SW 1271 (cell line): Measurements from ENCODE around the gene SLC12A7.
"Not testable (repeated sequence)": the region's sequence is repeated elsewhere in the genome, so short reads cannot be mapped to it uniquely, and the experiment has no call there.

Experiments used
- DNase-seq, 2 experiments: peaks; one replicate each; lab custom pipeline; 2025; lab: John Stamatoyannopoulos, UW

SLC12A7 gene

GRCh38 chr5:1140818-1141189 lies 28.9 kb upstream of the SLC12A7 start:
- DNase-seq: no peak

- DNase-seq: peak in 1 of 2 experiments; percentile 28
Observed at GRCh38 chr5:1140171-1140817, 28.4 kb upstream of the SLC12A7 start.

DNA sequence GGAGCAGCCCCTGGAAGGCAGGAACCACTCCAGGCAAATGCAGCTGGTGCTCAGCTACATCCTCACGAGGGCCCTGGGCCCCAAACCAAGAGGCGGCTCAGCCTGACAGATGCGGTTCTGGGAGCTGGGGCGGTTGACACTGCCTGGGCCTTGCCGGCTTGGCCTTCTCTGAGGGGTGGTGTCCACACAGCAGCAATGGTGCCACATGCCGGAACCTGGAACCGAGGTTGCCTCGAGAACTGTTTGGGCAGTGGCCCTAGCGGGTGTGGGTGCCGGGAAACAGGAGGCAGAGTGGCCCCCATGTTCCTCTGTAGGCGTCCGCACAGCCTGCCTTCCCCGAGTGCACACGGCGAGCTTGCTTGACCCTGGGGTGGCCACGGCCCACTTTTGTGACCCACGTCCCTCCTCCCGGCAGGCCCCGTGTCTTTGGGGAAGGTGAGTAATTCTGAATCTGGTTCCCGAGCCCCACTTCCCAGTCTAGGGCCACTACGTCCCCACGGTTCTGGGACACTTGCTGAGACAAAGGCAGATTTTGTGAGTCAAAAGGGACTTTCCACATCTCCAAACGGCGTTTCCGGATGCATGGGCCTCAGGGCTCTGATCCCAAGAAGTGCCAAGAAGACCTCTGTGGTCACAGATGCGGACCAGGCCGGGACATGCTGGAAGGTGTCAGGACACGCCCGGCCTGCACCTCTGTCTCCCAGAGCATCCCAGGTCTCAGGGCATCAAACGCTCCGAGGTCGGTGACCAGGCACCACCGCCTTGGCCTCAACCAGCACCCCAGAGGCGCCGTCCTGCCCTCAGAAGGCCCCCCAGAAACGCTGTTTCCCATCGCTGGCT lies 27.7 kb upstream of the SLC12A7 start:
- DNase-seq: no peak

GRCh38 chr5:1138445-1139245 lies 26.8 kb upstream of the SLC12A7 start:
- no peak for DNase-seq

DNA sequence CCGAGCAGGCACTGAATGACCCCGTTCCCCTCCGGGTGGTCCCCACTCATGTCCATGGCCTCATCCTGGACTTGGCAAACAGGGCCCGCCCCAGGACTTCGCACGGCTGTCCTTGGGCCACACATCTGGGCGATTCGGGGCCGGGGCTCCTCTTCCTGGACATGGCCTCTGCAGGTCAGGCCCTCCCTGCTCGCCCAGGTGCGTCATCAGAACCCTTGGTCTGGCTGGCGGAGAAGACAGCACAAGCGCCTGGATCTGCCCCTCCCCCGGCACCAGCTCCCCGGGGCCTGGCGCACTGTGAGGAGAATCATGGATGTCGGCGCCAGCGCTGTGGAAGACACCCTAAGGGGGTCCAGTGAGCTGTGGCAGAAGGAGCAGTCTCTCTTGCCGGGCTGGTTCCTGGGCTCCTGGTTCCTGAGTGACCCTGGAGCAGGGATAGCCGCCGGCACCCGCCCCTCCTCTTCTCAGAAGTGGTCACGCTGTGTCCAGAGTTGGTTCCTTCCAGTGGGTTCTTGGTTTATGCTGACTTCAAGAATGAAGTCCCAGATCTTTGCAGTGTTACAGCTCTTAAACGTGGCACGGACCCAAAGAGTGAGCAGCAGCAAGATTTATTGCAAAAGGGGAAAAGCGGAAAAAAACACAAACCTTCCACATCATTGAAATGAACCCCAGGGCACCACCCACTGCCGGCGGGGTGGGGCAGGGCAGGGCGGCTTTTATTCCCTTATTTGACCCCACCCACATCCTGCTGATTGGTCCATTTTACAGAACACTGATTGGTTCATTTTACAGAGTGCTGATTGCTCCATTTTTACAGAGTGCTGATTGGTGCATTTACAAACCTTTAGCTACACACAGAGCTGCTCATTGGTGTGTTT lies 25.9 kb upstream of the SLC12A7 start:
- DNase-seq: no peak

DNA sequence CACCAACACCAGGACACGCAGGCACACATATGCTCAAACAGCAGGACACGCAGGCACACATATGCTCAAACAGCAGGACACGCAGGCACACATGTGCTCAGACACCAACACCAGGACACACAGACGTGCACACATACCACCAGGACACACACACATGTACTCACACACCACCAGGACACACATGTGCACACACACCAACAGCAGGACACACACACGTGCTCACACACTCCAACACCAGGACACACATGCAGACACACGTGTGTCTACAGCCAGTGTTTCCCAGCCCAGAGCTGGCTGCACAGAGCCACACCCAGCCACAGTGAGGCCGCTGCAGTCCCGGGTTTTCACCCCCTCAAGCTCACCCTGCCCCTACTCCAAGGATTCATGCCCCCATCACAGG lies 25.0 kb upstream of the SLC12A7 start:
- no peak for DNase-seq

DNA sequence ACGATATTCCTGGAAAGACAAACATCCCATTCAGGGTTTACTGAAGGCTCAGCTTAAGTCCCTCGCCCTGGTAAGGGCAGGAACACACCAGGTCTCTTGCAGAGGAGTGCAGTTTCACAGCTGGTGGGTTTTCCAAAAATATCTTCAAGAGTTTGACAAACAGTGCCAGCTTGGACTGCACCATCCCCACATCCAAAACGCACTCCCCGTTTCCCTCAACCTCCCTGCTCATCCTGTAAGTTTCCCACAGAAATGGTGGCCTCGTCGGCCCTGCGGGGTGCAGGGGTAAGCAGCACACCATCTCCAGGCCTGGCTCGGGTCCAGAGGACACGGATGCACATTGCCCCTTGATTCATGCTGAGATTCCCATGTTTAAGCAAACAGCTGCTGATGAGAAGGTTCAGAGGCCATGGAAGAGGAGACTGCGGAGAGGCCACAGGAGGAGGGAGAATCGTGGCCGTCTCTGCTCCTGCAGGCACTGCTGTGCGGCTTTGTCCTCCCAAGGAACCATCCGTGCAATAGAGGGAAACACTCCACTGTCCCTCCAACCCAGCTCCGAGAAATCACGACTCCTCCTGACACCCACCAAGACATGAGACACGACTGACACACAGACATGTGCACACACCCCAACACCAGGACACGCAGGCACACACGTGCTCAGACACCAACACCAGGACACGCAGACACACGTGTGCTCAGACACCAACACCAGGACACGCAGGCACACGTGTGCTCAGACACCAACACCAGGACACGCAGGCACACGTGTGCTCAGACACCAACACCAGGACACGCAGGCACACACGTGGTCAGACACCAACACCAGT lies 24.0 kb upstream of the SLC12A7 start:
- no peak for DNase-seq

DNA sequence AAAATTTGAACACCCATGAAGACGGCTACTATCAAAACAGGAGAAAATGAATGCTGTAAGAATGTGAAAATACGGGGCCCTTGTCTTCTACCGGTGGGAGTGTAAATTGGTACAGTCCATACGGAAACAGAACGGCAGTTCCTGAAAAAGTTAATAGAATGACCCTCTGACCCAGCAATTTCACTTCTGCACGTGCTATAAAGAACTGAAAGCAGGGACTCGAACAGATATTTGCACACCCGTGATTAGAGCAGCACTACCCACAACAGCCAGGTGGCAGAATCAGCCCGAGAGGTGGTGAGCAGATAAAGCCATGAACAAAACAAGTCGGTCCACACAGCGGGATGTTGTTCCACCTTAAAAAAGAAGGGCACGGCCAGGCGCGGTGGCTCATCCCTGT lies 22.6 kb upstream of the SLC12A7 start:
- no peak for DNase-seq

GRCh38 chr5:1133510-1134201 lies 21.8 kb upstream of the SLC12A7 start:
- DNase-seq: no peak

GRCh38 chr5:1133108-1133507 lies 21.2 kb upstream of the SLC12A7 start:
- no peak for DNase-seq

DNA sequence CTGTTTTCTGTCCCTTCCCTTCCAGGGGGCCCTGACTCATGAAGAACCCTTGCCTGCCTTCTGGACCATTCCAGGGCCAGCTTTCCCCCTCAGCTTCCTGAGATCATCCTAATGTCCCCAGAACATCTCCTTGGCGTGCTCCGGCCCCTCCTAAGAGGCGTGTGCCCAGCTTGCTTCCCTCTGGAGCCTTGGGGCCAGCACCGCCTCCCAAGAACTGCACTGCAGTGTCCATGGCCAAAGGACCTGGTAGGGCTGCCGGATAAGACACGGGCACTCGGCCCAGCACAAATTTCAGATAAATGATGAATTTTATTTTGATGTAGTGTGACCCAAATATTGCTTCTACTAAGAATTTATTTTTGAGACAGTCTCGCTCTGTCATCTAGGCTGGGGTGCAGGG lies 20.7 kb upstream of the SLC12A7 start:
- DNase-seq: no peak

- DNase-seq: no peak
Observed at GRCh38 chr5:1131726-1132125, 19.9 kb upstream of the SLC12A7 start.

DNA sequence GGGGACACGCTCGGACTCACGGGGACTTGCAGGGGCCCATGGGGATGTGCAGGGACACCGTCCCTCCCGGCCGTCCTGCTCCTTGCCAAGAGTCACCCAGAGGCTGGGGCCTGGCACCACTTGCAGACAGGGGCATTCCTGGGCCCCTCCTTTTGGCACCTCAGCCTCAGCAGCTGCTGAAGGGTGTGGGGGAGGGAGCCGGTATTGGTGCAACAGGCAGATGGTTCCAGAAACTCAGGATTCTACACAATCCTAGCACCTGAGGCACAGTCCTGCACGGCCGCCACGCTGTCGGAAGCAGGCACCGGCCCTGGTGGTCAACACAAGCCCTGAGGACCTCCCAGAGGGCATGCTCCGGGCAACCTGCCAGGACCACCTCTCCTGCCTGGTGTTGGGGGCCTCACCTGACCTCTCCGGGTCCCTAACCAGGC lies 19.3 kb upstream of the SLC12A7 start:
- no peak for DNase-seq

DNA sequence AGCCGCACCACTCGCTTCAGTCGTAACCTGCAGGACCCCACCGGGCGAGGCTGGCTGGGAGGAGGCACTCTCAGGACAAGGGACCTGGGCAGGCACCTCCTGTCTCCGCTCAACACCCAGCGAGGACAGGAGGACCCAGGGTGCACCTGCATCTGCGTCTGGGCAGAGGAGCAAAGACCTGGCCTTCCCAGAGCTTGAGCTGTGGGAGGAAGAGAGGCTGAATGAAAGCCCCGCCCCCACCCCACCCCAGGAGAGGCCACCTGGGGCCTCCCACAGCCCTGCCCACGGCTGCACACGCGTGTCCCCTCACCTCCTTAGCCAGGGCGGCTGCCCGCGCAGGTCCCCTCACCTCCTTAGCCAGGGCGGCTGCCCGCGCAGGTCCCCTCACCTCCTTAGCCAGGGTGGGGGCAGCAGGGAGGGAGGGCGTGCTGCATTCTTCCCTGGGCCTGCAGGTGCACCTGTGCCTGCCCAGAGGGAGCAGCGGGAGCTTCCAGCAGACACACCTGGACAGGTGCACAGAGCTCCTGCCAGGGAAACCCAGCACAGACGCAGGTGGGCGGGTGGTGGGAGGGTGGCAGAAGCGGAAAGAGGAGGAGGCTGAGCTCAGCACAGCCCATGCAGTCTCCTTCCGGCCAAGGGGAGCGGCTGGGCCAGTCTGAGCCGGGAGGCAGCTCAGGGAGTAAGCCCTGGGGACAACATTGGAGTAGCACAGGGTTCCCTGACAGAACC lies 18.5 kb upstream of the SLC12A7 start:
- no peak for DNase-seq

GRCh38 chr5:1129711-1130055 lies 17.8 kb upstream of the SLC12A7 start:
- no peak for DNase-seq

DNA sequence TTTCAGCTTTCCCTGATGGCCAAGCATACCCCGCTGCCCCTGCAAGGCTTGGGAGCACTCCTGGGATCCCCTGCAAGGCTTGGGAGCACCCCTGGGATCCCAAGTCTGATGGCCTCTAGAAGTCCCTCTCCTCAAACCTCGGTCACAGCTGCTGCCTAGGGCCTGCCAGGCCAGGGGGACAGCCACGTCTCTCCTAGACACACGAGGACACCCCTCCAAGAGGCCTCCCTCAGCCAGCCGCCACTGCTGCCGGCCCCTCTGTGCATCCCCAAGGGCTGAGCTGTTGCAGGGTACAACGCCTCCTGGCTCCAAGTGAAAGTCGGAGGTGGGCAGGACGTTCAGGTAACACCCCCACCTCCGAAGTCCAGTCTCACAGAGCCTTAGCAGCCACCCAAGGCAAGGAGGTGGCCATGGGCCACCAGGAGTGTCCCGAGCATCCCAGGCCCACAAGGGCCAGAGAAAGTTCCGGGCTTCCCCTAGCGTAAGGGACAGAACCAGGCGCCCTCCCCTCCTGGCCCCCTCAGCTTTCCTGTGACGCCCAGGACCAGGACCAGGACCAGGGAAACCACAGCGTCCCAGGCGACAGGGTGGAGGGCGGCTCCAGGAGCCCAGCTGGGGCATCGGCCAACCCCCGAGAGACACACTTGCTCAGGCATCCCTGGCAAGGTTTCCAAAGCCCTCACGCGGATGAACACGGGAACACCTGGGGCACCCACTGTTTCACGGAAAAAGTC lies 17.3 kb upstream of the SLC12A7 start:
- DNase-seq: no peak

DNA sequence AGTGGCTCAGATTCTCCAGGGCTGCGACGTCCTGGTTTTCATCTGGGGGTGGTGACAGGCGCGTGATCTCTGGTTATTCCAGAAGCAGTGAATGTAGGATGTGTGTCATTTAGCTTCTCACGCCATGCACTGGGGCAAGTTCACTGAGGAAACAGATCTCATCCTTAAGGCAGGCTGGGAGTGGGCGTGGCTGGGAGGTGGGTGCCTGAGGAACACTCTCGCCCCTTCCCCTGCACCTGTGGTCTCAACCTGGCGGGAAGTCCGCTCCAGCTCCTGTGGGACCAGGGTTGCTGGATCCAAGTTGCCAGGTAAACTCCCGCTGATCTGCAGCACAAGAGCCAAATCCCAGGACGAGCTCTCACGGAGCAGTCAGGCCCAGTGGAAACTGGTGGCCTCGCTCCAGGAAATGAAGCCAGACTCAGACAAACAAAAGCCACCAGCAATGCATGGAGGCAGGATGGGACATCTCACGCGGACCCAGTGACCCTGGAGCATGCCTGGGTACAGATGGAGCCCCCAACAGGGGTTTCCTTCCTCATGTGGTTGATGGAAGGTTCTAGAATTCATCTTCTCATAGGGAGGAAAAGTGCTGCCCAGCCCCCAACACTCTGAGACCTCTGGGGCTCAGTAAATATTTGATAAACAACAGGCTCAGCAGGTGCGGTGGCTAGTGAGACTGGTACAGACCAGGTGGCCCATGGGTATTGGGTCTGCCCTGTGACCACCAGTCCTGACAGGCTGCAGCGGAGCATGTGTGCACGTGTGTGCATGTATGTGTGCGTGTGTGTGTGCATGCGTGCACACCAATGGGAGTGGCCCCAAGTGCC lies 16.3 kb upstream of the SLC12A7 start:
- DNase-seq: no peak

DNA sequence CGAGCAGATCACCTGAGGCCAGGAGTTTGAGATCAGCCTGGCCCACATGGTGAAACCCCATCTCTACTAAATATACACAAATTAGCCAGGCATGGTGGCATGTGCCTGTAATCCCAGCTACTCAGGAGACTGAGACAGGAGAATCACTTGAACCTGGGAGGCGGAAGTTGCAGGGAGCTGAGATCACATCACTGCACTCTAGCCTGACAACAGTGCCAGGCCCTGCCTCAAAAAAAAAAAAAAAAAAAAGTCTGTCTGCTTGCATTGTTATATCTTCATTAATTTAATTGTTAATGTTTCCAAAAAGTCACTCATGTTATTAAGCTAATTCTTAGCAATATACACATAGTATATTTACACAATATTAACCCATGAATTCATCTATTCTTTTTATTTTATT lies 13.8 kb upstream of the SLC12A7 start:
- DNase-seq: not testable (repeated sequence)
